Stimulated activated CD4-positive, alpha-beta T cell treated with anti-CD3 and anti-CD28 coated beads, Interleukin-12 subunit alpha, Interleukin-12 subunit beta, amount 100 ng/mL, for 4 hours (primary cell): ENCODE results near the gene KIF26A.

ENCODE experiments used
- DNase-seq: peaks from one replicate; pipeline ENCODE4 v3.0.0-alpha.2; 2020

KIF26A gene

DNA sequence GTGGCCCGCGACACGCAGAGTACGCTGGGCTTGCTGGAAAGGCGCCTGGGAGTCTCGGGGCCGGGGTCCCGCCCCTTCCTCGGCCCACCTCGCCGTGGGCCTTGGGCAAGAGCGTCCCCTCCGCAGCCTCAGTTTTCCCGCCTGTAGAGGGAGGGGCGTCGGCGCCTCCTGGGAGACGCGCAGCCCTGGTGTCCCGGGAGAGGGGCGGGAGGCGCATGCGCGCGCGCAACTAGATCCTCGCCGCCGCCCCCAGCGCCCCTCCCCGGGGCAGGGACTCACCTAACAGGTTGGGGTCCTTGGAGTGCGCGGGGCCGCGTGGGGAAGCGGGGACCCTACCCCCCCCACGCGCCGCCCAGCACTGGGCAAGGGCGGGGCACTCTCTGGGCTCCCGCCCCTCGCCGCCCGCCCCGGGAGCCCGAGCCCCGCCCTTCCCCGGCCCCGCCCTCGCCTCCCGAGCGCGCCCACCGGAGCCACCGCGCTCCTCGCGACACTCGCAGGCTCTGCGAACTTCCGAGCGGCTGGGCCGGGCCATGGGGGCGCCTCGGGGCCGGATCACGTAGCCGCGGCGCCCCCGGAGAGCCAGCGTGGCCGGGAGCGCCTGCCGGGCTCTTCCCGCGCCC lies at the start of gene KIF26A:
KIF26A (plus strand) TSS at position 490 of the 620 bp plus-strand sequence. CDS start 136 bp downstream, outside the sequence.
- DNase-seq = peak; percentile 29

DNA sequence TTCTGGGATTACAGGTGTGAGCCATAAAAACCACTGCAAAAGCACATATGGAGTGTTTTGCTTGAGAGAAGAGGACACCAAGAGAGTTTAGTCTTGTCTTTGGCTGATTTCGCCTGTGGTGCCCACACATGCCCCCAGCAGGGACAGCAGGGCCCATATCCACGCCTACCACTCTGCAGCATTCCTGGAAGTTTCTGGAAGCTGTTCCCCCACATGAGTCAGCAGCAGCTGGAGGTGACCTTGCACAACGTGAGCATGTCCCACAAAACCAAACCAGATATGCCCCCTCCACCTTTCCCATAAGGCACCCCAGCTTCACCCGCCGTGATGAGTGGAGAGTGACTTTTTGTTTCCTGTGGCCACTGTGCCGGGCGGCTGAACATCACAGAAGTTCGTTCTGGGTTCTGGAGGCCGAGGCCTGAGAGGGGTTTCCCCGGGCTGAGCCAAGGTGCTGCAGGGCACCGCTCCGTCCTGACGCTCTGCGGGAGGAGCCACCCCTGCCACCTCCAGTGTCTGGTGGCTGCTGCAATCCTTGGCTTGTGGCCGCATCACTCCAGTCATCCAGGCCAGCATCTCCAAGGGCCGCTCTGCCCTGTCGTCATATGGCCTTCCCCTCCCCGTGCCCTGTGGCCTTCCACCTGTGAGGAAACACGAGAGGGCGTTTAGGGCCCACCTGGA lies 48.2 kb upstream of the KIF26A start:
- no peak for DNase-seq

DNA sequence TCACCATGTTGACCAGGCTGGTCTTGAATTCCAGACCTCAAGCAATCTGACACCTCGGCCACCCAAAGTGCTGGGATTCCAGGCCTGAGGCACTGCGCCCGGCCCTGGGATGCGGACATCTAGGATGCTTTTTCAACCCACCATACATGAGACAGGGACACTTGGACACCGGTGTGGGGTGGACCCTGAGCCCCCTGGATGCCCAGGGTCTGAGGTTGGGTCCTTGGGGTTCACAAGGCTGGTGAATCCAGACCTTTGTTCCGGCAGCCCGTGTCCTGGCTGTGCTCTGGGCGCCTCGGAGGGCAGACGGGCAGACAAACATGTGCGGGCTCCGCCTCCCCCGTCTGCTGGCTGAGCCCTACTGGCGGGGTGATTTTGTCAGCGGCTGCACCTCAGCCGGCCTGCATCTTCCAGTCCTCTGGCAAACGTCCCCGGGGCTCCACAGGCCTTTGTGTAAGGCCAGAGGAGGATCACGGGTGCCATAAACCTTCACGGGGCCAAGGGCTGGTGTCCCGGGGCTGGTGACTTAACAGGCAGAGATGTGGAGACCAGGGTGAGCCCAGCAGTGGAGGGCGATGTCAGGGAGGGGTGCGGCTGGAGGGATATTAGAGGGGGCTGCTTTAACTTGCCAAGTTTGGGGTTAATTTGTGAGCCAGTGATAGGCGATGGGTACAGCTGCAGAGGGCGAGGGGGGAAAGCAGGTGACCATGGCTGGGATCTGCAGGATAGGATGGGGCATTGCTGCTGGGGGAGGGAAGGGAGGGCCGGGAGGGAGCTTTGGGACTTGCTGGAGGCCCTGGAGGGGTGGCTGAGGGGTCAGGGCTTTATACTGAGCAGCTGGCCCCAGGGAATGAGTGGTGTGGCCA lies 47.1 kb upstream of the KIF26A start:
- DNase-seq = no peak

DNA sequence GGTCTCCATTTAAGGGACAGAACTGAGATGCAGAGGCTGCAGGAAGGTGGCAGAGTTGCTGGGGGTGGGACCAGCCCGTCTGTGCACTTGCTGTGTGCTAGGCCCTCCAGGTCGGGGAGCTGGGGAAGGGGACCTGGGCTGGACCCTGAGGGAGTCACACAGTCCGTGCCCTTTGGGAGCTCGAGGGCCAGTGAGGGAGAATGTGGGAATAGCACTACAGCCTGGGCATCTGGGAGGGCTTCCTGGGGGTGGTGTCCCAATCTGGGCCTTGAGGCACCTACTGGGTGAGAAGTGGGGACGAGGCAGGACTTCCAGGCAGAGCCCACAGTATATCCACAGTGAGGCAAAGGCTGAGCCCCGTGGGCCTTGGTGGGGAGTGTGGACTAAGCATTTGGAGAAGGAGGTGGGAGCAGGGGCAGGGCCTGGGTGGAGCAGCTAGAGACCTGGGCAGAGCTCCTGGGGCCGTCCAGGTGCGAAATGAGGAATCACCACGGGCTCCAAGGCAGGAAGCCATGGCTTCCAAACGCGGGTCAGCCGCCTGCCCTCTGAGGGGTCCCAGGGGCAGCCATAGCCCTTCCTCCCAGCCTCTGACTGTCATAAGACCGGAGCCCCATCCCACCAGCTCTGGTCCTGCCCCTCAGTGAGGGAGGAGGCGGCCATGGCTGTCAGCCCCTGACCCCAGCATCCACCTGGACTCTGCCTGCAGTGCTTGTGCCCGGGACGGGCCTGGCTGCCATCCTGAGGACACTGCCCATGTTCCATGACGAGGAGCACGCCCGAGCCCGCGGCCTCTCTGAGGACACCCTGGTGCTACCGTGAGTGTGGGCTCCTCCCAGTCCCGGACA lies 46.2 kb upstream of the KIF26A start:
- DNase-seq = no peak

DNA sequence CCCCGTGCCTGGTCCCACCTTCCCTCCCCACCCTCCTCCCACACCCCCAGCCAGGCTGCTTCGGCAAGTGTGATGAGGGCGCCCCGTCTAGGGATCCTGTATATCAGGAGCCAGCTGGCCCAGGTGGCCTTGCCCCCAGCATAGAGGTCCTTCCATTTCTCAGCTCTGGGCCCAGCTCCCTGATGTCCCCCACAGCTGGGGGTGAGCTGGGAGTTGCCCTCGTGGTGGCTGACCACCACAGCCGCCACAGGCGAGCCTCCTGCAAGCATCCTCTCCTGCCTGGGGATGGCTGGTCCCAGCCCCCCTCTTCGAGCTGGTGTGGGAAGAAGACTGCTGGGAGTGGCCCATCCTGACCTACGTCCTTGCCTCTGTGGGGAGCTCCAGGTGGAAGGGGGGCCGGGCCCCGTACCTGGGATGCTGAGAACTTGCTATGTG lies 45.4 kb upstream of the KIF26A start:
- DNase-seq = no peak

DNA sequence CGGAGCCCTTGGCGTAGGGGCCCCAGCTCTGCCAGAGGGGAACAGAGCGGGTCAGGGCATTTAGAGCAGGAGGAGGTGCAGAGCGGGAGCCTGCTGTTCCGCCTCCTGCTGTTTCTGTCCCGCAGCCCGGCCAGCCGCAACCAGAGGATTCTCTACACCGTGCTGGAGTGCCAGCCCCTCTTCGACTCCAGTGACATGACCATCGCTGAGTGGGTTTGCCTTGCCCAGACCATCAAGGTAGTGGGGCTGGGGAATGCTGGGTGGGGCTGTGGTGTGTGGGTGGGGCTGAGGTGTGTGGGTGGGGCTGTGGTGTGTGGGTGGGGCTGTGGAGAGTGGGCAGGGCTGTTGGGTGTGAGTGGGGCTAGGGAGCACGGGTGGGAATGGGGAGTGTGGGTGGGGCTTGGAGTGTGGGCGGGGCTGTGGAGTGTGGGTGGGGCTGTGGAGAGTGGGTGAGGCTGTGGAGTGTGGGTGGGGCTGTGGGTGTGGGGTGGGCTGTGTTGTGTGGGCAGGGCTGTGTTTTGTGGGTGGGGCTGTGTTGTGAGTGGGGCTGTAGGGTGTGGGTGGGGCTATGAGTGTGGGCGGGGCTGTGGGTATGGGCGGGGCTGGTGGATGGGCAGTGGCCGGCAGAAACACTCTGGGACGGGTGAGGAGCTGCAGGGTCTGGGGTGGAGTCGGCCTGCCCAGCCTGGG lies 44.9 kb upstream of the KIF26A start:
- no peak for DNase-seq

DNA sequence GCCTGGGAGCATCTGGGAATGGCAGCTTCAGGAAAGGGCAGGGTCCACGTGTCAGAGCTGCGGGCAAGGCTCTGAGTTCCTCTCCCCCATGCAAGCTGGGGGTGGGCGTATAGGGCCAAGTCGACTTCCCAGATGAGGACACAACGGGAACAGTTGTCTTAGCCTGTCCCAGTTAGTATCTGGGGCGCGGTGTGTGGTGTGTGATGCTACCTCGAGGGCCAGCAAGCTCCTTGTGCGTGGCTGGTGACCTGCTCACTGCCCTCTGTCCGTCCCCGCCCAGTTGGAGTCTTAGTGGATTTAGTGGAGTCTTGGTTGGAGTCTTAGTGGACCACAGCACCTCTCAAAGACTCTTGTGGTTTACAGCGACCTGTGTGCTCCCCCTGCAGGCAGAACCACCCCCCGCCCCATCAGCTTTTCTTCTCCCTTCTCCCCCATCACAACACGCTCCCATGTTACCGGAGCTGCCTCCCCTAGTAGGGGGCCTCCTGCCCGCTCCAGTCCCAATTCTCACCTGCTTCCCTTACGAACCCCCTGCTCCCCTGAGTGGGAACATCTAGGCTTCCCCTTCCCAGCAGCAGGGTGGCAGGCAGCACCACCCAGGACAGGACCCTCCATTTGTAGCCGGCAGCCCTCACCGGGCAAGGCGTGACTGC lies 44.2 kb upstream of the KIF26A start:
- no peak for DNase-seq

DNA sequence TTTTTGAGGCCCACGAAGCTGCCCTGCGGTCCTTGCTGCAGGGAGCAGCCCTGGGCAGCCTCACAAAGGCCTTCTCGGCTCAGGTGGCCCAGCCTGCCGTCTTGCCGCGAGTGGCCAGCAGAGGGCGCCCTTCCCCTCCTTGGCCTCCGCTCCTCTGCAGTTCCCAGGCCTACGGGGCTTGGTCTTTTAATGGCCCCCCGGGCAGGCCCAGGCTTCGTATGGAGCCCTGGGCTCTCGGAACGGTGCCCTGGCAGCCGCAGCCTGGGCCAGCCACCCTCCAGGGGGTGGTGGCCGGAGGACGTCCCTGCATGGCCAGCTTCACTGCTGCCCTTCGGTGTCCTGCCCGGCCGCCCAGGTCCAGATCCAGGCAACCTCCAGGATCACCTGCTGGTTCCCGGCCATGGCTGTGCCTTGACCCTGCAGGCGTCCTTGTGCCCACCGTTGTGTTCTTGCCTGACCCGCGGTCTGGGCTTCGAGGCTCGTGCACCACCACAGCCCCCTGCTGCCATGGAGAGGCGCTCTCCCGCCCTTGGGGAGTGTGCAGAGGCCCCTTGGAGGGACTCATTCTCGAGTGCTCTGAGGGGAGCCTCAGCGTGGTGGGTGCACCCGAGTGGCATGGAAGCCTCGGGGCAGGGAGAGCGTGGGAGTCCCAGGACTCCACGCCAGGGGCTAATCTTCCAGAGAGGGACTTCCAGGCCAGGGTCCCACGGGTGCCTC lies 43.5 kb upstream of the KIF26A start:
- peak; percentile 77 for DNase-seq

DNA sequence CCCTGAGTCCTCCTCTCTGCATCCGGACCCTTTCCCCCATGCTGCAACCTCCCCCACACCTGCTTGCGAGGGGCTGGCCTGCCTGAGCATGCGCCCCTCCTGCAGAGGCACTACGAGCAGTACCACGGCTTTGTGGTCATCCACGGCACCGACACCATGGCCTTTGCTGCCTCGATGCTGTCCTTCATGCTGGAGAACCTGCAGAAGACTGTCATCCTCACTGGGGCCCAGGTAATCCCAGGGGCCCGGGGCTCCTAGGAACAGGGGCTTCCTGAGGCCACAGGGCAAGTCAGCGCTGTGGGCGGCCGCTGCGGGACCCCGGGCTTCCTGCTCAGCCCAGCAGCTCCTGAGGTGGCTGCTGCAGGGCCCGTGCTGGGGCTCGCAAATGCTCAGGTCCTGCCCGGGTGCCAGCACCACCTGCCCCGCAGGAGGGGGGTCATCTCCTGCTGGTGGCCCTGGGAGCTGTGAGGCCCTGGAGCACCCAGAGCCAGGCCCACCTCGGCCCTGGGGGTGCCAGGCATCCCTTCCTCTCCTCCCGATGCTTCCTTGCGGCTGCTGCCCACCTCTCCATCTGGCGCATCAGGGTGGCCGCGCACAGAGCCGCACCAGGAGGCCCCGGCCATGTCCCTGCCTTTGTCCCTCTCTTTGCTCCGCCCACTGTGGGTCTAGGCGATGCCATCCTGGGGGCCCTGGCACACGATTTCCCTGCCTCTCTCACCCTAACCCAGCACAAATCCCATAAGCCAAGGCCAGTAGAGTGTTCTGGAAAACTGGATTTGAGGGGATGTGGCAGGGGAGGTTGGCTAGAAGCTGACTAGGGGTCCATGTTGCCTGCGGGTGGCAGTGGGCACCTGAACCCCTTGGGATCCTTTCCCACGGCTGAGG lies 42.7 kb upstream of the KIF26A start:
- no peak for DNase-seq

DNA sequence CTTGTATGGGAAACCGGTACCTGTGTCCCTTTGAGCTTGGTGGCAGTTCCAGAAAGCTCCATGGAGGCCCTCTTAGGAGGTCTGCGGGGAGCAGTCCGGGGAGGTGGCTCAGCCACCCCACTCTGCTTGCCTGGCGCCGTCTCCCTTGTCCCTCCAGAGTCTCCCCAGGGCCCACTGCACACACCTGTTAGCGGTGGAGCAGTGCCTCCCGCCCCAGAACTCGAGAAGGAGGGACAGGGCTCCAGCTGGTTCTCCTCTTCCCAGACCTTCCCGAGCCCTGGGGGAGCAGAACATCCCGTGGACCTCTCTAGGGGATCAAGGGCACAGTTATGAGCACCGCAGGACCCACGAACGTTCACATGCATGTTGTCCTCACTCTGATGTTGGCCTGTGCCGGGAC lies 42.1 kb upstream of the KIF26A start:
- DNase-seq = no peak

DNA sequence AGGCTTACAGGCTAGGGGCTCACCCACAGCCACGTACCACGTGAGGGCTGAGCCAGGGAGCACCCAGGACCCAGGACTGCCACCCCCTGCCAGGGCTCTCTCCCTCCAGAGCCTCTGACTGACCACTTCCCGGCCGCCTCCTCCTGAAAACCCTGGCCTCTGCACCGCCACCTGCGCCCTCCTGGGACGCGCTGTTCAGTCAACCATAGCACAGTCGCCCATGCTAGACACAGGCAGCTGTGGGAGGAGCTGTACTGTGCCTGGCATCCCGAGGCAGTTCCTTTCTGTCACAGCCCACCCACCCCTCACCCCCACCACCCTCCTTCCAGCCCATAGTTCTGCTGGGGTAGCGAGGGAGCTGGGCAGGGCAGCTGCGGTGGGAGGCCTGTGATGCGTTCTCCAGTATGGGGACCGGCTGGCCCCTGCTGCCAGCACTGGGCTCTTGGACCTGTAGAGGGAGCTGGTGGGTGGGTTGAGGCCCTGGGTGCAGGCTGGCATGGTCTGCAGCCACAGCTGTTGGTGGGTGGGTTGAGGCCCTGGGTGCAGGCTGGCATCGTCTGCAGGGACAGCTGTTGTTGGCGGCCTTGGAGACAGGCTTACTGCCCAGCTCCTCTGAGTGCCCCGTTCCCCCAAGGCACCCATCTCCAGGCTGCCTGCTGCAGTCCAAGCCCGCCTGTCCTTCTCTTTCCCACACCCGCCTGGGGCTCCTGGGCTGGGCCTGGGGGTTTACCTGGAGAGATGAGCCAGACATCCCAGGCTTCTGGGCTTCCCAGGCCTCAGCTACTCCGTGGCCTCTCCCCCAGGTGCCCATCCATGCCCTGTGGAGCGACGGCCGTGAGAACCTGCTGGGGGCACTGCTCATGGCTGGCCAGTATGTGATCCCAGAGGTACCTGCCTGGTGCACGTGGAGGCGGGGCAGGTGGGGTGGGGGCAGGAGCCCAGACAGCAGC lies 41.4 kb upstream of the KIF26A start:
- no peak for DNase-seq

DNA sequence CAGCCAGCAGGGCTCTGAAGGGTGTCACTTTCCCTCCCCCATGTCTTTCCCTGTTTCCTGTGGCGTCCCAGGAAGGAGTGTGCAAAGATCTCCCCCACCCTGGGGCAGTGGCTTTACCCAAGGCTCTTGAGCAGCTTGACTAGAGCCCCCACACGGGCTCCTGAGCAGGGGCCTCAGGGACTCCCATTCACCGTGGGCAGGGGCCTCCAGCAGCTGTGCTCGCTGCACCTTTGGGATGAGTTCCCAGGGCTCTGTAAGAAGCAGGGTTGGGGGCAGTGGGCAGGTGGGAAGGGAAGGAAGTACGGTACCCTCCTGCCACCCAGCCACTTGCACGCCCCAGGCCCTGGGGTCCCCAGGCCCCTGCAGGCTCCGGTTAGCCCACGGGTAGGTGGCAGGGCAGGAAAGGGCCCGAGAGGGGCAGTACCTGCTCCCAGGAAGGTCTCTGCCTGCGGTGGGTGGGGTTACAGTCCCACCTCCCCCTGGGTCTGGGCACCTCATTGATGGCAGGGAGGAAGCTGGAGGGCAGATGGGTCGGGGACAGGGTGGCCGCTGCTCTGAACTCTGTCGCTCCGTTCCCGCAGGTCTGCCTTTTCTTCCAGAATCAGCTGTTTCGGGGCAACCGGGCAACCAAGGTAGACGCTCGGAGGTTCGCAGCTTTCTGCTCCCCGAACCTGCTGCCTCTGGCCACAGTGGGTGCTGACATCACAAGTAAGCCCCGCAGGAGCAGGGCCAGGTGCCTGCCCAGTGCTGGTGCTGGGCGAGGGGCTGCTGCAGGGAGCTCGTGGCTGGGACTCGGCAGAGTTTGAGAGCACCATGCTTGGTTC lies 39.9 kb upstream of the KIF26A start:
- no peak for DNase-seq

DNA sequence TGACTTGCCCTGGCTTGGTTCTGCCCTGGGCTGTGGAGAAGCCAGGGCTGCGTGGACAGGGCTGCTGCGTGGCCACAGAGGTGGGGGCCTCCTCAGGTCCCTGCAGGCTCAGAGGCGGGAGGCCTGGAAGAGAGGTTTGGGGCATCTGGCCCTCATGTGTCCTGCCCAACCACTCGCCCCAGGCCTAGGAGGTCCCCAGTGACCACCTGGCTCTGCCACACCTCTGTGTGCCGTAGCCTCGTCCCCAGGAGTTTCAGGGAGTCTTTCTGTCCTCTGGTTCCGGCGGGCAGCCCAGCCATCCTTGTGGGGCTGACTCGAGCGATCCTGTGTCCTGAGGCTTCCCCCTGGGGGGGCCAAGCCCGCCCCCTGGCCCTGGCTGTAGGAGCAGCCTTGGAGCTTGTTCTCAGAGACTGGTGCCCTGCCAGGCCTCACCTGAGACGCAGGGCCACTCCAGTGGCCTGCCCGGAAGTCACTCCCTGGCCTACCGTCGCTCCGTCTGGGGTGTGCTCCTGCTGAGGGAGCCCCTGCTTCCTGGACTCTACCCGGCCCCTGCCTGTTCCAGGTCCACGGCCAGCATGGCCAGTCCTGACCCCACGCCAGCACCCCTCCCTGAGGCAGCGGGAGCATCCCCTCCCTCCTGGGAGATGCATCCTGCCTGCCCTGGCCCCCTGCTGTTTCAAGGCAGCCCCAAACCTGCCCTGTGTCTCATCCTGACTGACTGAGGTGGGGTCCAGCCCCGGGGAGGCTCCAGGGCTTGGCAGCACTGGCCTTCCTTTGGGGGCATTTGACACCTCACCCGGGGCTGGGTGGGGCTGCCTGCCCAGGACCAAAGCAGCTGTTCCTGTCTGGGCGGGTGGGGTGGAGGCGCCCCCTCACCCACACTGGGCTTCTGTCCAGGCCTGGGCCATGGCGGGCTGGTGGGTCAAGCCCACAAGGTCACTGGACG lies 39.0 kb upstream of the KIF26A start:
- no peak for DNase-seq

DNA sequence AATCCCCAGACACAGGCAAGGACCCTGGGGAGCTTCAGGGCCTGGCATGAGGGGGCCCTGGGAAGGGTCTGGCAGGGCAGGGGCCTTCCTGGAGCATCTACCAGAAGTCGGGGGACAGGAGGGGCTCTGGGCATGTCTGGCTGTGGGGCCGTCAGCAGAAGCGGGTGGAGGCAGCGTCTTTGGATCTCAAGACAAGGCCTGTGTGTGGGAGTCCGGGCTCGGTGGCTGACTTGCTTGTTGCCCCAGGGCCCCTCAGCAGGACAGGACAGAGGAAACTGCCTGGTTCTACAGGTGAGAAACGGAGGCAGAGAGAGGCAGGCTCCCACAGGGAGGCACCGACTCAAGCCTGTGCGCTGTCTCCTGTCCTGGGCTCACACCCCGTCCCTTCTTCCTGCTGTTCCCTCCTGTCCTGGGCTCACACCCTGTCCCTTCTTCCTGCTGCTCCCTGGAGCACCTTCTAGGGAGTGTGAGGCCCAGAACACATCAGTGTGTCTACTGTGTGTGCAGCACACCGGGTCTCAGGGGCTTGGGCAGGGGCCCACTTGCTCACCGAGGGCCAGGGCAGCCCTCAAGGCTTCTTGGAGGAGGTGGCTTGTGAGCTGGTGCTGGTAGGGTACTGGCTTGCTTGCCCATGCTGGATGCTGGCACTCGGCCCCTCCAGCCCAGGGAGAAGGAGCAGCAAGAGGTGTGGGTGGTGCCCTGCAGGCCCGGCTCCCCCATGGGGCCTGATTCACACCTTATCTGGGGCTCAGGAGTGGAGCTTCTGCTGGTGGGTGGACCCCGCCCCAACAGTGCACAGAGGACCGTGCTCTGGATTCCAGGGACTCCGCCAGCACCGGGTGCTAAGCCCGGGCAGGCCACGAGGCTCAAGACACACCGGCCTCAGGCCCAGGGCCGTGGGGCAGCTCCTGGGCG lies 38.0 kb upstream of the KIF26A start:
- DNase-seq = no peak

DNA sequence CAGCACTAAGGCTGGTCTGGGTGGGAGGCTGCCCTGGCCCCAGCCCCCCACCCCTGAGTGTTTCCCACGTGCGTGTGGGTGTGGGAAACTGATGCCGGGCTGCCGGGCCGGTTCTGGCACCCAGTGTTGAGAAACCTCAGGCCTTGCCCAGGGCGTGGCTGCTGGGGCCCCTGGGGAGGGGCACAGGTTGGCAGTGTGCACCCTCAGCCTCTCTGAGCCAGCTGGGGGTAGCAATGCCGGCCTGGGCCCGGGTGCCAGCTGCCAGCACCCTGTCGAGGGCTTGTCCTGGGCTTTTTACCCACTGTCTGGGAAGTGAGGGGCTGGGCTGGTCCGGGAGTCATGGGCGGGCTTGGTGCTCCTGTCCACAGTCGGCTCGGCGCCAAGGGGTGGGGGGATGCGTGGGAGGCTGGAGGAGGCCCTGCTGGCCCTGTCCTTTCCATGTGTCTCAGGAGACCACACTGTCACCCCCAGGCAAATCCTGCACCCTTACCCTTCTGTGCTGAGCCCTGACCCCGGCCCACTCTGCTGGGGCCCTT lies 37.2 kb upstream of the KIF26A start:
- DNase-seq = no peak
